HG03432 (cell line): ENCODE data around the gene MINDY2.

ENCODE experiments used
- ATAC-seq: cut with Tn5 transposase; IDR thresholded peaks from one replicate; pipeline ENCODE4 v1.9.1; 2021; ENCODE audit warnings: mild to moderate bottlenecking, moderate library complexity; ENCODE audit not compliant: unreplicated experiment

The MINDY2 gene

GRCh38 chr15:58770857-58771620, at the start of gene MINDY2:
TSS of gene MINDY2 (plus strand) at chr15:58771302. CDS start at chr15:58771396, 94 bp downstream.
- peak; percentile 95 for ATAC-seq

GRCh38 chr15:58724466-58724865, 46.6 kb upstream of the MINDY2 start:
- ATAC-seq = peak; percentile 87

GRCh38 chr15:58726867-58727266, 44.2 kb upstream of the MINDY2 start:
- ATAC-seq = no peak

GRCh38 chr15:58731756-58732535, 39.2 kb upstream of the MINDY2 start:
- no peak for ATAC-seq

- ATAC-seq = no peak
Observed at GRCh38 chr15:58732625-58733363, 38.3 kb upstream of the MINDY2 start.

GRCh38 chr15:58734859-58735258, 36.2 kb upstream of the MINDY2 start:
- ATAC-seq = no peak

GRCh38 chr15:58736018-58736643, 35.0 kb upstream of the MINDY2 start:
- no peak for ATAC-seq

GRCh38 chr15:58737298-58737697, 33.8 kb upstream of the MINDY2 start:
- ATAC-seq = no peak

- ATAC-seq = no peak
Observed at GRCh38 chr15:58738046-58738707, 32.9 kb upstream of the MINDY2 start.

GRCh38 chr15:58740436-58740835, 30.7 kb upstream of the MINDY2 start:
- no peak for ATAC-seq

- ATAC-seq = no peak
Observed at GRCh38 chr15:58741032-58741431, 30.1 kb upstream of the MINDY2 start.

GRCh38 chr15:58742022-58742813, 28.9 kb upstream of the MINDY2 start:
- ATAC-seq = no peak

GRCh38 chr15:58742819-58743502, 28.1 kb upstream of the MINDY2 start:
- ATAC-seq = no peak

GRCh38 chr15:58746174-58746573, 24.9 kb upstream of the MINDY2 start:
- no peak for ATAC-seq

- ATAC-seq = peak; percentile 4
Observed at GRCh38 chr15:58748040-58748851, 22.9 kb upstream of the MINDY2 start.

- peak; percentile 35 for ATAC-seq
Observed at GRCh38 chr15:58748852-58749531, 22.1 kb upstream of the MINDY2 start.

- ATAC-seq = peak; percentile 81
Observed at GRCh38 chr15:58749532-58750337, 21.4 kb upstream of the MINDY2 start, which contains the start of gene ADAM10. TSS of gene ADAM10 (minus strand) at chr15:58749707. CDS start at chr15:58749534, 173 bp downstream.
